K562 (cell line): ENCODE measurements around the gene DENND5B. TPM values are rescaled to one million over a fixed set of nuclear protein-coding genes. Genes with fewer than 3 reads are reported as not detected.

Experiments used
- ATAC-seq: fragments of 200-7000 bp; cut with Tn5 transposase; 3 replicates; pipeline ENCODE4 v1.9.1; 2020; ENCODE audit warnings: moderate library complexity
- BruUV-seq: library from RNA; stranded (reverse); fragments of 400-500 nt; replicated peaks from 2 replicates; lab custom pipeline; 2021; lab: Mats Ljungman, UMichigan
- CTCF ChIA-PET: fragments of 300-600 bp; formaldehyde crosslinking; extraction: SDS; loops from one replicate; lab custom pipeline; 2021; ENCODE audit warnings: low intra/inter-chr PET ratio; lab: Yijun Ruan, JAX
- POLR2A ChIA-PET: fragments of 300-600, 350-650 bp; sonication (Branson Sonifier 250); formaldehyde crosslinking; extraction: SDS; loops from one replicate; lab custom pipeline; 2021; ENCODE audit warnings: antibody characterized with exemption, inconsistent platforms; lab: Yijun Ruan, JAX
- DNase-seq, 4 experiments: peaks; one replicate each; pipeline versions ENCODE4 v3.0.0 to v3.0.0-alpha.2; 2011 to 2018; ENCODE audit warnings: low spot score in 3 of 4, mixed read lengths in 3 of 4; ENCODE audit errors: extremely low read depth in 1 of 4
- FAIRE-seq: peaks from 2 replicates; lab custom pipeline; 2011; peaks lifted over from hg19 to GRCh38; lab: Jason Lieb, UNC
- H2AFZ ChIP-seq: 2 replicates; pipeline ENCODE4 v1.6.0; 2011; ENCODE audit warnings: low read depth, low read length, control low read depth, inconsistent platforms
- H3K27ac ChIP-seq: fragments of 200-600 bp; 3 replicates; pipeline ENCODE4 v1.8.0; 2011; ENCODE audit warnings: low read depth, mild to moderate bottlenecking, control low read depth, inconsistent platforms, low read length, moderate library complexity, mixed read lengths; ENCODE audit errors: extremely low read depth
- H3K27me3 ChIP-seq, 2 experiments: fragments of 300-600 bp in 1 of 2; 2 replicates in 1 of 2; 3 replicates in 1 of 2; pipeline versions ENCODE4 v1.6.0 to v1.8.0; 2011; ENCODE audit warnings: inconsistent platforms in 2 of 2, low read length in 2 of 2, mild to moderate bottlenecking in 1 of 2, mixed read lengths in 1 of 2, moderate library complexity in 1 of 2; ENCODE audit not compliant: control insufficient read depth in 2 of 2, insufficient read depth in 2 of 2
- H3K36me3 ChIP-seq: fragments of 300-600 bp; 3 replicates; pipeline ENCODE4 v1.8.0; 2011; ENCODE audit warnings: mild to moderate bottlenecking, low read length, inconsistent platforms; ENCODE audit not compliant: control insufficient read depth, insufficient read depth
- H3K4me1 ChIP-seq, 2 experiments: fragments of 200-600 bp in 1 of 2; replicated peaks in 1 of 2; 2 replicates in 1 of 2; 3 replicates in 1 of 2; pipeline versions ENCODE4 v1.5.1 to v1.8.0; 2011; ENCODE audit warnings: inconsistent platforms in 2 of 2, low read length in 2 of 2, mild to moderate bottlenecking in 1 of 2, mixed read lengths in 1 of 2, moderate library complexity in 1 of 2; ENCODE audit not compliant: control insufficient read depth in 2 of 2, insufficient read depth in 2 of 2
- H3K4me2 ChIP-seq: 2 replicates; pipeline ENCODE4 v1.6.1; 2011; ENCODE audit warnings: low read length, control low read depth, inconsistent platforms, mixed read lengths; ENCODE audit not compliant: insufficient read depth
- H3K4me3 ChIP-seq: fragments of 200-600 bp; sonication (generic), shearing (Covaris generic); 2 replicates; pipeline ENCODE4 v1.5.1; 2016; ENCODE audit warnings: control low read depth, inconsistent platforms
- H3K79me2 ChIP-seq: fragments of 200-600 bp; 3 replicates; pipeline ENCODE4 v1.8.0; 2011; ENCODE audit warnings: low read length, inconsistent platforms; ENCODE audit not compliant: control insufficient read depth, insufficient read depth
- H3K9ac ChIP-seq, 2 experiments: 2 replicates each; pipeline versions ENCODE4 v1.6.0 to v1.6.1; 2011; ENCODE audit warnings: low read depth in 2 of 2, low read length in 2 of 2, control low read depth in 1 of 2, inconsistent platforms in 1 of 2, mild to moderate bottlenecking in 1 of 2, mixed read lengths in 1 of 2; ENCODE audit not compliant: insufficient read depth in 1 of 2
- H3K9me1 ChIP-seq: one replicate; pipeline ENCODE4 v1.6.0; 2011; ENCODE audit warnings: inconsistent platforms, mild to moderate bottlenecking, low read length, moderate library complexity; ENCODE audit not compliant: control insufficient read depth, insufficient read depth
- H3K9me3 ChIP-seq: replicated peaks from 2 replicates; pipeline ENCODE4 v1.5.1; 2011; ENCODE audit warnings: low read depth, low read length, inconsistent platforms; ENCODE audit not compliant: control insufficient read depth, insufficient read depth
- H4K20me1 ChIP-seq: replicated peaks from 2 replicates; pipeline ENCODE4 v1.6.1; 2011; ENCODE audit warnings: low read length, inconsistent platforms, mixed read lengths; ENCODE audit not compliant: control insufficient read depth, insufficient read depth
- CBX2 ChIP-seq: fragments of 200-600 bp; sonication (generic); IDR thresholded peaks from one replicate; pipeline ENCODE4 v1.6.1; 2012; ENCODE audit warnings: mild to moderate bottlenecking, low read length, inconsistent platforms; ENCODE audit not compliant: insufficient read depth, poor library complexity, severe bottlenecking
- MAFK ChIP-seq: IDR thresholded peaks from 2 replicates; pipeline ENCODE4 v1.6.1; 2011; ENCODE audit warnings: low read length, improper control_type of control experiment
- MTA3 ChIP-seq: fragments of 450-650 bp; formaldehyde crosslinking; IDR thresholded peaks from 2 replicates; pipeline ENCODE4 v1.6.1; 2017; ENCODE audit warnings: mild to moderate bottlenecking, borderline replicate concordance
- NR4A1 ChIP-seq, 2 experiments: fragments of 250-450 bp in 1 of 2; fragments of 450-650 bp in 1 of 2; sonication (Bioruptor Pico) in 1 of 2; IDR thresholded peaks; 2 replicates each; pipeline versions ENCODE4 v1.4.0 to v1.6.1; 2016 to 2020; ENCODE audit warnings: mild to moderate bottlenecking in 2 of 2, missing compliant biosample characterization in 1 of 2, missing genetic modification characterization in 1 of 2, moderate library complexity in 1 of 2
- RBBP5 ChIP-seq: fragments of 200-600 bp; sonication (generic); IDR thresholded peaks from 2 replicates; pipeline ENCODE4 v1.6.1; 2012; ENCODE audit warnings: borderline replicate concordance, mild to moderate bottlenecking, low read length, control low read depth, inconsistent platforms; ENCODE audit not compliant: insufficient read depth, poor library complexity, severe bottlenecking
- ZC3H8 ChIP-seq: fragments of 450-650 bp; IDR thresholded peaks from 2 replicates; pipeline ENCODE4 v1.6.1; 2017
- ZKSCAN8 ChIP-seq: fragments of 200-800 bp; sonication (Bioruptor generic); IDR thresholded peaks from 2 replicates; pipeline ENCODE4 v1.6.1; 2016; ENCODE audit warnings: missing genetic modification characterization, missing compliant biosample characterization
- ZNF282 ChIP-seq: sonication (generic); formaldehyde crosslinking; IDR thresholded peaks from 2 replicates; pipeline ENCODE4 v1.8.1; 2023; ENCODE audit warnings: missing genetic modification reagents
- WGBS: fragments of 100-300 bp; shearing (Covaris generic); methylation state at CpG from one replicate; pipeline ENCODE4 v1.1.6; 2016; ENCODE audit warnings: low coverage, mixed read lengths; ENCODE audit not compliant: insufficient coverage; ENCODE audit errors: missing lambda C conversion rate; 5-methylcytosine and 5-hydroxymethylcytosine counted together
- in situ Hi-C: fragments of 300-500 bp; cut with MboI; formaldehyde crosslinking; loops from 4 replicates; pipeline ENCODE4 v1.15.0; 2018; ENCODE audit warnings: inconsistent platforms, mixed read lengths
- intact Hi-C: fragments of 100-400 bp; cut with micrococcal nuclease; formaldehyde crosslinking; loops from 2 replicates; pipeline ENCODE4 v1.14.2; 2022
- polyA plus RNA-seq, 8 experiments: library from polyadenylated mRNA; depleted of rRNA in 4 of 8; stranded (reverse) in 5 of 8; unstranded in 3 of 8; fragments of >200 nt; fragmentation: Nextera tagmentation in 2 of 8; fragmentation: Illumina TruSeq in 1 of 8; extraction: Ambion mirVana in 2 of 8; extraction: Trizol in 1 of 8; gene quantifications; 2 replicates each; pipeline versions ENCODE4 v1.2.1 to v1.2.3, GENCODE V29; 2011 to 2014; ENCODE audit warnings: inconsistent platforms in 1 of 8, missing spikeins in 1 of 8
- total RNA-seq, 7 experiments: library from RNA; depleted of rRNA in 6 of 7; stranded (reverse); fragments of >200 nt in 6 of 7; fragmentation: Illumina TruSeq in 2 of 7; extraction: Trizol in 2 of 7; gene quantifications; 2 replicates each; pipeline versions ENCODE4 v1.2.1 to v1.2.3, GENCODE V29; 2011 to 2021; ENCODE audit warnings: low replicate concordance in 1 of 7
- TF ChIP-seq, protein P1 (sequence below): sonication (generic); formaldehyde crosslinking; IDR thresholded peaks from 2 replicates; pipeline ENCODE4 v1.8.1; 2023; ENCODE audit warnings: mild to moderate bottlenecking, missing genetic modification reagents
- TF ChIP-seq, protein P2 (sequence below): fragments of 450-650 bp; IDR thresholded peaks from 2 replicates; pipeline ENCODE4 v1.6.1; 2018; ENCODE audit not compliant: partially characterized antibody

The DENND5B gene
- total and polyA plus RNA-seq, 9 of the 15 experiments (the other 6 are each of a cell fraction or from before 2014, with no cell fraction given), result 0.99 to 6.0 (median 3.6) TPM

- TF ChIP-seq ZNF282, result no peak
- TF ChIP-seq CBX2, result no peak
- TF ChIP-seq, all 486 proteins: peak for 0
These were observed 8.8 kb downstream of the DENND5B start (continued) for GRCh38 chr12:31582155-31582554.

GRCh38 chr12:31578632-31579031 is 12.3 kb downstream of the DENND5B start:
- in situ Hi-C loops, result no loop called here
- H3K27ac ChIP-seq, result no peak overlapping the region
- intact Hi-C loops, result no loop called here
- no peaks in the 10 kb centered on the region for H3K9me1 ChIP-seq
- H2AFZ ChIP-seq, result no peak overlapping the region
- peaks cover 3 to 13% of the 10 kb centered on the region in 2 experiments; a peak in 3 of 5 replicates for H3K27me3 ChIP-seq
- no peaks in the 10 kb centered on the region for H3K9me3 ChIP-seq
- no TSS peak for BruUV-seq
- TF ChIP-seq ZKSCAN8 (CRISPR knock-in tag) (no peak), MAFK (no peak), RBBP5 (no peak), MTA3 (no peak), ZC3H8 (no peak), NR4A1 (CRISPR knock-in tag; IDR thresholded peaks at IDR 0.05) (no peak), NR4A1 (tag; IDR thresholded peaks at IDR 0.05) (no peak)
- TF ChIP-seq, protein P1, sequence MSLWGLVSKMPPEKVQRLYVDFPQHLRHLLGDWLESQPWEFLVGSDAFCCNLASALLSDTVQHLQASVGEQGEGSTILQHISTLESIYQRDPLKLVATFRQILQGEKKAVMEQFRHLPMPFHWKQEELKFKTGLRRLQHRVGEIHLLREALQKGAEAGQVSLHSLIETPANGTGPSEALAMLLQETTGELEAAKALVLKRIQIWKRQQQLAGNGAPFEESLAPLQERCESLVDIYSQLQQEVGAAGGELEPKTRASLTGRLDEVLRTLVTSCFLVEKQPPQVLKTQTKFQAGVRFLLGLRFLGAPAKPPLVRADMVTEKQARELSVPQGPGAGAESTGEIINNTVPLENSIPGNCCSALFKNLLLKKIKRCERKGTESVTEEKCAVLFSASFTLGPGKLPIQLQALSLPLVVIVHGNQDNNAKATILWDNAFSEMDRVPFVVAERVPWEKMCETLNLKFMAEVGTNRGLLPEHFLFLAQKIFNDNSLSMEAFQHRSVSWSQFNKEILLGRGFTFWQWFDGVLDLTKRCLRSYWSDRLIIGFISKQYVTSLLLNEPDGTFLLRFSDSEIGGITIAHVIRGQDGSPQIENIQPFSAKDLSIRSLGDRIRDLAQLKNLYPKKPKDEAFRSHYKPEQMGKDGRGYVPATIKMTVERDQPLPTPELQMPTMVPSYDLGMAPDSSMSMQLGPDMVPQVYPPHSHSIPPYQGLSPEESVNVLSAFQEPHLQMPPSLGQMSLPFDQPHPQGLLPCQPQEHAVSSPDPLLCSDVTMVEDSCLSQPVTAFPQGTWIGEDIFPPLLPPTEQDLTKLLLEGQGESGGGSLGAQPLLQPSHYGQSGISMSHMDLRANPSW, result no peak
- TF ChIP-seq, protein P2, sequence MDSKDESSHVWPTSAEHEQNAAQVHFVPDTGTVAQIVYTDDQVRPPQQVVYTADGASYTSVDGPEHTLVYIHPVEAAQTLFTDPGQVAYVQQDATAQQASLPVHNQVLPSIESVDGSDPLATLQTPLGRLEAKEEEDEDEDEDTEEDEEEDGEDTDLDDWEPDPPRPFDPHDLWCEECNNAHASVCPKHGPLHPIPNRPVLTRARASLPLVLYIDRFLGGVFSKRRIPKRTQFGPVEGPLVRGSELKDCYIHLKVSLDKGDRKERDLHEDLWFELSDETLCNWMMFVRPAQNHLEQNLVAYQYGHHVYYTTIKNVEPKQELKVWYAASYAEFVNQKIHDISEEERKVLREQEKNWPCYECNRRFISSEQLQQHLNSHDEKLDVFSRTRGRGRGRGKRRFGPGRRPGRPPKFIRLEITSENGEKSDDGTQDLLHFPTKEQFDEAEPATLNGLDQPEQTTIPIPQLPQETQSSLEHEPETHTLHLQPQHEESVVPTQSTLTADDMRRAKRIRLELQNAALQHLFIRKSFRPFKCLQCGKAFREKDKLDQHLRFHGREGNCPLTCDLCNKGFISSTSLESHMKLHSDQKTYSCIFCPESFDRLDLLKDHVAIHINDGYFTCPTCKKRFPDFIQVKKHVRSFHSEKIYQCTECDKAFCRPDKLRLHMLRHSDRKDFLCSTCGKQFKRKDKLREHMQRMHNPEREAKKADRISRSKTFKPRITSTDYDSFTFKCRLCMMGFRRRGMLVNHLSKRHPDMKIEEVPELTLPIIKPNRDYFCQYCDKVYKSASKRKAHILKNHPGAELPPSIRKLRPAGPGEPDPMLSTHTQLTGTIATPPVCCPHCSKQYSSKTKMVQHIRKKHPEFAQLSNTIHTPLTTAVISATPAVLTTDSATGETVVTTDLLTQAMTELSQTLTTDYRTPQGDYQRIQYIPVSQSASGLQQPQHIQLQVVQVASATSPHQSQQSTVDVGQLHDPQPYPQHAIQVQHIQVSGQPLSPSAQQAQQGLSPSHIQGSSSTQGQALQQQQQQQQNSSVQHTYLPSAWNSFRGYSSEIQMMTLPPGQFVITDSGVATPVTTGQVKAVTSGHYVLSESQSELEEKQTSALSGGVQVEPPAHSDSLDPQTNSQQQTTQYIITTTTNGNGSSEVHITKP, result no peak
- CTCF ChIA-PET, result no interaction called here
- WGBS, result 6% methylated on average over 2 of the region's 2 CpGs
- H3K4me3 ChIP-seq, result no peak overlapping the region
- no peak; the same call in 2 of the 3 replicates for ATAC-seq
- POLR2A ChIA-PET, result interaction anchor here (0.7 to 1.2 kb wide), 3 partner anchors 9 to 41 kb away, joined by 3 to 4 read pairs (median 3); partner anchors contain the start of gene DENND5B
- no peaks in the 10 kb centered on the region for H3K79me2 ChIP-seq
- H3K4me1 ChIP-seq, result no peaks in the 10 kb centered on the region
- FAIRE-seq, result no peak
- H3K4me2 ChIP-seq, result no peak overlapping the region
- no peaks in the 10 kb centered on the region for H4K20me1 ChIP-seq
- H3K9ac ChIP-seq, result no peak overlapping the region
- no peak for DNase-seq
- H3K36me3 ChIP-seq, result no peaks in the 10 kb centered on the region
